IMR-90 (cell line): Measurements from ENCODE around the gene CDH15. TPM values are rescaled to one million over a fixed set of nuclear protein-coding genes. Genes with fewer than 3 reads are reported as not detected.

Source experiments
- ATAC-seq: fragments of 200-7000 bp; cut with Tn5 transposase; 2 replicates; pipeline ENCODE4 v1.9.1; 2020; ENCODE audit warnings: low read depth, mild to moderate bottlenecking, moderate library complexity
- BruUV-seq: library from RNA; stranded (reverse); fragments of 400-500 nt; replicated peaks from 2 replicates; lab custom pipeline; 2021; lab: Mats Ljungman, UMichigan
- CTCF ChIA-PET: fragments of 300-600 bp; formaldehyde crosslinking; extraction: SDS; loops from one replicate; lab custom pipeline; 2021; ENCODE audit warnings: antibody characterized with exemption; lab: Yijun Ruan, JAX
- POLR2A ChIA-PET: fragments of 300-600 bp; sonication (Branson Sonifier 250); formaldehyde crosslinking; loops from one replicate; lab custom pipeline; 2022; ENCODE audit warnings: antibody characterized with exemption; ENCODE audit not compliant: unreplicated experiment; lab: Charles Lee
- DNase-seq: peaks from one replicate; pipeline ENCODE4 v3.0.0; 2013
- H2AFZ ChIP-seq: replicated peaks from 2 replicates; pipeline ENCODE3; 2013; ENCODE audit warnings: low read length, mild to moderate bottlenecking; ENCODE audit not compliant: poor library complexity
- H2AK5ac ChIP-seq: 2 replicates; pipeline ENCODE4 v1.6.1; 2013; ENCODE audit warnings: low read depth, low read length, inconsistent platforms
- H2AK9ac ChIP-seq: replicated peaks from 2 replicates; pipeline ENCODE3; 2013; ENCODE audit warnings: mild to moderate bottlenecking, low read depth, low read length, moderate library complexity; ENCODE audit not compliant: poor library complexity
- H2BK120ac ChIP-seq: 2 replicates; pipeline ENCODE4 v1.6.1; 2013; ENCODE audit warnings: low read depth, low read length, inconsistent platforms
- H2BK15ac ChIP-seq: 3 replicates; pipeline ENCODE4 v1.6.1; 2013; ENCODE audit warnings: low read depth, low read length, inconsistent platforms
- H2BK20ac ChIP-seq: 2 replicates; pipeline ENCODE4 v1.6.1; 2013; ENCODE audit warnings: low read depth, mild to moderate bottlenecking, inconsistent platforms, low read length, moderate library complexity
- H2BK5ac ChIP-seq: 2 replicates; pipeline ENCODE4 v1.6.1; 2013; ENCODE audit warnings: mild to moderate bottlenecking, low read depth, low read length, inconsistent platforms; ENCODE audit not compliant: poor library complexity, severe bottlenecking
- H3K14ac ChIP-seq: replicated peaks from 2 replicates; pipeline ENCODE4 v1.6.1; 2013; ENCODE audit warnings: low read depth, low read length, inconsistent platforms
- H3K18ac ChIP-seq: 2 replicates; pipeline ENCODE4 v1.6.1; 2013; ENCODE audit warnings: low read depth, low read length, control low read depth
- H3K23ac ChIP-seq: 2 replicates; pipeline ENCODE4 v1.6.1; 2013; ENCODE audit warnings: low read depth, low read length, inconsistent platforms
- H3K27ac ChIP-seq: 2 replicates; pipeline ENCODE4 v1.5.1; 2013; ENCODE audit warnings: mild to moderate bottlenecking, control low read depth, low read length; ENCODE audit not compliant: insufficient read depth
- H3K27me3 ChIP-seq: 2 replicates; pipeline ENCODE4 v1.6.1; 2013; ENCODE audit warnings: low read length; ENCODE audit not compliant: control insufficient read depth, insufficient read depth
- H3K36me3 ChIP-seq: 2 replicates; pipeline ENCODE4 v1.6.1; 2013; ENCODE audit warnings: low read length, mixed read lengths; ENCODE audit not compliant: control insufficient read depth, insufficient read depth
- H3K4ac ChIP-seq: 2 replicates; pipeline ENCODE4 v1.6.1; 2013; ENCODE audit warnings: low read depth, low read length, inconsistent platforms
- H3K4me1 ChIP-seq: 2 replicates; pipeline ENCODE4 v1.6.1; 2013; ENCODE audit warnings: low read length, mixed read lengths; ENCODE audit not compliant: control insufficient read depth, insufficient read depth
- H3K4me2 ChIP-seq: 2 replicates; pipeline ENCODE4 v1.6.1; 2013; ENCODE audit warnings: low read depth, mild to moderate bottlenecking, control low read depth, low read length, moderate library complexity
- H3K4me3 ChIP-seq: 2 replicates; pipeline ENCODE4 v1.5.1; 2013; ENCODE audit warnings: low read depth, mild to moderate bottlenecking, control low read depth, low read length, moderate library complexity; ENCODE audit not compliant: insufficient read depth
- H3K56ac ChIP-seq: 2 replicates; pipeline ENCODE4 v1.6.1; 2013; ENCODE audit warnings: low read length, inconsistent platforms; ENCODE audit not compliant: insufficient read depth; ENCODE audit errors: extremely low read depth
- H3K79me1 ChIP-seq, 2 experiments: 2 replicates each; pipeline ENCODE4 v1.6.1; 2013; ENCODE audit warnings: low read length in 2 of 2, inconsistent platforms in 1 of 2, low read depth in 1 of 2
- H3K9ac ChIP-seq: 2 replicates; pipeline ENCODE4 v1.6.1; 2013; ENCODE audit warnings: low read depth, low read length, control low read depth
- H3K9me1 ChIP-seq: 2 replicates; pipeline ENCODE4 v1.6.1; 2013; ENCODE audit warnings: low read length, inconsistent platforms; ENCODE audit not compliant: insufficient read depth
- H3K9me3 ChIP-seq: 2 replicates; pipeline ENCODE4 v1.6.1; 2013; ENCODE audit warnings: low read length; ENCODE audit not compliant: control insufficient read depth, insufficient read depth
- H4K20me1 ChIP-seq: 2 replicates; pipeline ENCODE4 v1.6.1; 2013; ENCODE audit warnings: low read length, inconsistent platforms; ENCODE audit not compliant: insufficient read depth
- H4K5ac ChIP-seq: 2 replicates; pipeline ENCODE4 v1.6.1; 2013; ENCODE audit warnings: mild to moderate bottlenecking, low read depth, low read length, control low read depth
- H4K8ac ChIP-seq, 2 experiments: 2 replicates each; pipeline ENCODE4 v1.6.1; 2013; ENCODE audit warnings: low read depth in 2 of 2, low read length in 2 of 2, control low read depth in 1 of 2, inconsistent platforms in 1 of 2
- H4K91ac ChIP-seq: 2 replicates; pipeline ENCODE4 v1.6.1; 2013; ENCODE audit warnings: low read depth, low read length, inconsistent platforms; ENCODE audit not compliant: insufficient read depth
- POLR2A ChIP-seq: IDR thresholded peaks from 2 replicates; pipeline ENCODE4 v1.6.1; 2012; ENCODE audit warnings: mild to moderate bottlenecking, low read depth, low read length
- USF2 ChIP-seq: fragments of 150-350 bp; IDR thresholded peaks from 2 replicates; pipeline ENCODE4 v1.6.1; 2017; ENCODE audit warnings: mild to moderate bottlenecking, antibody characterized with exemption, low read length, low read depth
- WGBS, 2 experiments: methylation state at CpG; one replicate each; pipeline versions ENCODE4 v1.1.5 to v1.1.7; 2013; ENCODE audit warnings: missing lambda C conversion rate in 2 of 2; ENCODE audit not compliant: insufficient read length in 1 of 2; ENCODE audit errors: extremely low coverage in 2 of 2; 5-methylcytosine and 5-hydroxymethylcytosine counted together
- dilution Hi-C: fragments of 300-500 bp; cut with HindIII; formaldehyde crosslinking; loops from one replicate; pipeline ENCODE4 v1.14.3; 2018; ENCODE audit warnings: low sequenced_read_pairs; ENCODE audit not compliant: unreplicated experiment
- in situ Hi-C: fragments of 300-500 bp; cut with MboI; formaldehyde crosslinking; loops from 3 replicates; pipeline ENCODE4 v1.14.3; 2019; ENCODE audit warnings: low sequenced_read_pairs, inconsistent platforms, mixed read lengths
- intact Hi-C: fragments of 100-400 bp; cut with micrococcal nuclease; formaldehyde crosslinking; loops from 2 replicates; pipeline ENCODE4 v1.10.0; 2022
- polyA plus RNA-seq, 3 experiments: library from polyadenylated mRNA; depleted of rRNA; stranded (reverse); fragments of >200 nt; gene quantifications; 2 replicates each; pipeline ENCODE4 v1.2.3, GENCODE V29; 2012; ENCODE audit warnings: low replicate concordance in 1 of 3
- total RNA-seq: library from RNA; depleted of rRNA; stranded (reverse); fragments of >200 nt; gene quantifications from 2 replicates; pipeline ENCODE4 v1.2.3, GENCODE V29; 2012

CDH15 gene
- total and polyA plus RNA-seq, 2 of the 4 experiments (the other 2 are of a cell fraction) = 0.18 to 0.62 TPM

- Histone ChIP-seq H4K8ac (no peak overlapping the region), H2AFZ (peak overlapping the region; percentile 14), H4K5ac (no peak overlapping the region), H4K91ac (no peak overlapping the region), H3K4me2 (no peak overlapping the region), H3K4me1 (peaks cover 3% of the 10 kb centered on the region; the same call in 1 of the 2 replicates), H3K14ac (no peak overlapping the region), H3K56ac (no peak overlapping the region), H3K9me1 (no peaks in the 10 kb centered on the region), H3K18ac (no peak overlapping the region), H2BK120ac (no peak overlapping the region), H3K23ac (no peak overlapping the region), H2BK5ac (no peak overlapping the region), H3K36me3 (no peaks in the 10 kb centered on the region), H3K9ac (no peak overlapping the region), H3K4me3 (no peak overlapping the region), H3K9me3 (no peaks in the 10 kb centered on the region), H4K20me1 (no peaks in the 10 kb centered on the region; the same call in 1 of the 2 replicates), H3K4ac (no peak overlapping the region), H2BK15ac (no peak overlapping the region), H3K79me1 (no peaks in the 10 kb centered on the region), H2AK9ac (peak overlapping the region; percentile 65), H3K27me3 (peaks cover 59% of the 10 kb centered on the region), H3K27ac (no peak overlapping the region), H2BK20ac (no peak overlapping the region), H2AK5ac (no peak overlapping the region)
- TF ChIP-seq POLR2A (no peak), USF2 (peak; percentile 63)
- ChIA-PET POLR2A (no interaction called here), CTCF (no interaction called here)
- WGBS, 2 experiments = 49% methylated on average over 12 of the region's 20 CpGs; no CpG with 5 or more reads in 1 of the 2 experiments
- intact Hi-C loops (no loop called here), dilution Hi-C loops (no loop called here), in situ Hi-C loops (no loop called here)
- ATAC-seq (no peak), DNase-seq (no peak)
- no TSS peak for BruUV-seq
Observed at GRCh38 chr16:89175280-89176146, 4.0 kb downstream of the CDH15 start.
